Lower leg skin (tissue), 3 donors: Measurements from ENCODE around the gene NLRP13.

Source experiments
- POLR2A ChIP-seq, 2 donors: fragments of 450-650 bp; IDR thresholded peaks; one replicate each; pipeline ENCODE4 v1.6.1; 2016 to 2017; ENCODE audit warnings: antibody characterized with exemption in 2 of 2, mild to moderate bottlenecking in 1 of 2, moderate library complexity in 1 of 2
- TF ChIP-seq, protein P1 (sequence below), 3 donors: fragments of 450-650 bp; IDR thresholded peaks; one replicate each; pipeline ENCODE4 v1.5.1; 2016; ENCODE audit warnings: antibody characterized with exemption in 3 of 3, mild to moderate bottlenecking in 3 of 3, moderate library complexity in 2 of 3

DNA sequence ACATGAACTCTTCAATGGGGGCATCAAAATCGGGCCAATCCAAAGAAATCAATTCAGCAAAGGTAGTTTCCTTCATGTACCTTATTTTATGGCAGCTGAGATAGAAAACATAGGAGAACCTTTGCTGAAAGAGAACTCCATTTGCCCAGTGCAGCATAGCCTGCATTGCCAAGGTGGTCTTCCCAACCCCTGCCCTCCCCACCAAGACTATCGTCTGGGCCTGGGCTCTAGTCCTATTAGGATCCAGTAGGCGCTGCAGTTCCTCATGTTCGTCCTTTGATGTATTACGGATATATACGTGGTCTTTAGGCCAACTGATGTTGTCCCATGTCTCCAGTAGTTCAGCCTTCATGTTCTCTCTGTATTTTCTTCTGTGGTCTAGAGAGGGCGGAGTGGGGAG is 19.2 kb downstream of the NLRP13 start:
- TF ChIP-seq, protein P1, sequence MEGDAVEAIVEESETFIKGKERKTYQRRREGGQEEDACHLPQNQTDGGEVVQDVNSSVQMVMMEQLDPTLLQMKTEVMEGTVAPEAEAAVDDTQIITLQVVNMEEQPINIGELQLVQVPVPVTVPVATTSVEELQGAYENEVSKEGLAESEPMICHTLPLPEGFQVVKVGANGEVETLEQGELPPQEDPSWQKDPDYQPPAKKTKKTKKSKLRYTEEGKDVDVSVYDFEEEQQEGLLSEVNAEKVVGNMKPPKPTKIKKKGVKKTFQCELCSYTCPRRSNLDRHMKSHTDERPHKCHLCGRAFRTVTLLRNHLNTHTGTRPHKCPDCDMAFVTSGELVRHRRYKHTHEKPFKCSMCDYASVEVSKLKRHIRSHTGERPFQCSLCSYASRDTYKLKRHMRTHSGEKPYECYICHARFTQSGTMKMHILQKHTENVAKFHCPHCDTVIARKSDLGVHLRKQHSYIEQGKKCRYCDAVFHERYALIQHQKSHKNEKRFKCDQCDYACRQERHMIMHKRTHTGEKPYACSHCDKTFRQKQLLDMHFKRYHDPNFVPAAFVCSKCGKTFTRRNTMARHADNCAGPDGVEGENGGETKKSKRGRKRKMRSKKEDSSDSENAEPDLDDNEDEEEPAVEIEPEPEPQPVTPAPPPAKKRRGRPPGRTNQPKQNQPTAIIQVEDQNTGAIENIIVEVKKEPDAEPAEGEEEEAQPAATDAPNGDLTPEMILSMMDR (IDR thresholded peaks at IDR 0.05), result no peak
- TF ChIP-seq POLR2A (IDR thresholded peaks at IDR 0.05), result no peak
